ENCODE measurements around the gene PTPN3.

Gene PTPN3

GRCh38 chr9:109454041-109454440 is 44.1 kb downstream of the PTPN3 start:
- Histone ChIP-seq H3K36me3 (ENCODE audit: low read length) (no peaks in the 10 kb centered on the region), H3K9me3 (ENCODE audit: insufficient read depth, low read length) (no peaks in the 10 kb centered on the region), H3K4me2 (ENCODE audit: low read depth, low read length, poor library complexity, severe bottlenecking) (no peak overlapping the region), H3K9me2 (replicated peaks; ENCODE audit: insufficient read depth, low read length) (no peaks in the 10 kb centered on the region), H3K79me2 (ENCODE audit: insufficient read depth, low read length) (no peaks in the 10 kb centered on the region), H3F3A (ENCODE audit: insufficient read depth) (no peaks in the 10 kb centered on the region), H2AFZ (ENCODE audit: low read depth, low read length, severe bottlenecking) (no peak overlapping the region), H4K20me1 (ENCODE audit: low read depth, low read length) (no peaks in the 10 kb centered on the region), H3K27ac (ENCODE audit: low read depth, low read length) (no peak overlapping the region), H3K4me3 (ENCODE audit: insufficient read depth, low read length, poor library complexity, severe bottlenecking) (no peak overlapping the region), H3K27me3 (ENCODE audit: low read length) (no peaks in the 10 kb centered on the region; the same call in 1 of the 2 replicates), H3K9ac (ENCODE audit: low read length) (no peak overlapping the region)
- TF ChIP-seq CTCF (IDR thresholded peaks at IDR 0.05; ENCODE audit: insufficient read depth, low read length, poor library complexity, severe bottlenecking) (no peak), EZH2phosphoT487 (conservative IDR thresholded peaks at IDR 0.05; ENCODE audit: low read length) (no peak)

- H3K79me2 ChIP-seq (ENCODE audit: insufficient read depth, low read length), result no peaks in the 10 kb centered on the region
- no peak overlapping the region for H3K4me3 ChIP-seq (ENCODE audit: insufficient read depth, low read length, poor library complexity, severe bottlenecking)
- H3K9me2 ChIP-seq (replicated peaks; ENCODE audit: insufficient read depth, low read length), result no peaks in the 10 kb centered on the region
- H3K36me3 ChIP-seq (ENCODE audit: low read length), result no peaks in the 10 kb centered on the region
- H3K27ac ChIP-seq (ENCODE audit: low read depth, low read length), result no peak overlapping the region
- no peaks in the 10 kb centered on the region for H3K27me3 ChIP-seq (ENCODE audit: low read length)
- no peaks in the 10 kb centered on the region for H3K9me3 ChIP-seq (ENCODE audit: insufficient read depth, low read length)
- H2AFZ ChIP-seq (ENCODE audit: low read depth, low read length, severe bottlenecking), result no peak overlapping the region
- H3K4me2 ChIP-seq (ENCODE audit: low read depth, low read length, poor library complexity, severe bottlenecking), result no peak overlapping the region
- H3F3A ChIP-seq (ENCODE audit: insufficient read depth), result no peaks in the 10 kb centered on the region
- no peak for TF ChIP-seq EZH2phosphoT487 (conservative IDR thresholded peaks at IDR 0.05; ENCODE audit: low read length)
- no peak for TF ChIP-seq CTCF (IDR thresholded peaks at IDR 0.05; ENCODE audit: insufficient read depth, low read length, poor library complexity, severe bottlenecking)
- H3K9ac ChIP-seq (ENCODE audit: low read length), result no peak overlapping the region
- H4K20me1 ChIP-seq (ENCODE audit: low read depth, low read length), result no peaks in the 10 kb centered on the region
Measured at GRCh38 chr9:109453210-109453842, 44.8 kb downstream of the PTPN3 start.

DNA sequence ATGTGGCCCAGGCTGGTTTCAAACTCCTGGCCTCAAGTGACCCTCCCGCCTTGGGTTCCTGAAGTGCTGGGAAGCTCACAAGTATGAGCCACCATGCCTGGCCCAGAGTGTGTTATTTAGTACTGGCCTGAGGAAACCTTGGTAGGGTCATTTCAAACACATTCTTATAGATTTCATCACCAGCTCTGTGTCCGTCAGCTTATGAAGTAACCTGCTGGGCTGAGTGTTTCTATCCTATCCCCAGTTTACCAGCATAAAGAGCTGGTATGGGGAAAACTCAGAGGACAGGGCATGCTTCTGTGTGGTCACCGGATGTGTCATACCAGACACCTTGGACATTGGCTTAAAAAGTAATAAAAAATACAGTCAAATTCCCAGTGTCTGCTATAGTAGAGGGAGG is 45.3 kb downstream of the PTPN3 start:
- no peaks in the 10 kb centered on the region for H3K79me2 ChIP-seq (ENCODE audit: insufficient read depth, low read length)
- H3K27ac ChIP-seq (ENCODE audit: low read depth, low read length), result no peak overlapping the region
- H3K9ac ChIP-seq (ENCODE audit: low read length), result no peak overlapping the region
- H3F3A ChIP-seq (ENCODE audit: insufficient read depth), result no peaks in the 10 kb centered on the region
- no peaks in the 10 kb centered on the region for H3K27me3 ChIP-seq (ENCODE audit: low read length)
- H4K20me1 ChIP-seq (ENCODE audit: low read depth, low read length), result no peaks in the 10 kb centered on the region
- H3K9me3 ChIP-seq (ENCODE audit: insufficient read depth, low read length), result no peaks in the 10 kb centered on the region
- H3K36me3 ChIP-seq (ENCODE audit: low read length), result no peaks in the 10 kb centered on the region
- H3K4me2 ChIP-seq (ENCODE audit: low read depth, low read length, poor library complexity, severe bottlenecking), result no peak overlapping the region
- TF ChIP-seq EZH2phosphoT487 (conservative IDR thresholded peaks at IDR 0.05; ENCODE audit: low read length) (no peak), CTCF (IDR thresholded peaks at IDR 0.05; ENCODE audit: insufficient read depth, low read length, poor library complexity, severe bottlenecking) (no peak)
- no peak overlapping the region for H2AFZ ChIP-seq (ENCODE audit: low read depth, low read length, severe bottlenecking)
- H3K4me3 ChIP-seq (ENCODE audit: insufficient read depth, low read length, poor library complexity, severe bottlenecking), result no peak overlapping the region
- no peaks in the 10 kb centered on the region for H3K9me2 ChIP-seq (replicated peaks; ENCODE audit: insufficient read depth, low read length)

Data from SU-DHL-6 (cell line).